RWPE2 (cell line): Measurements from ENCODE around the gene USP36.

Source experiments
- ATAC-seq: fragments of 200-7000 bp; cut with Tn5 transposase; 3 replicates; pipeline ENCODE4 v1.9.1; 2021; ENCODE audit warnings: low read depth
- DNase-seq: peaks from one replicate; pipeline ENCODE4 v3.0.0-alpha.2; 2020; ENCODE audit warnings: low spot score
- H3K27ac ChIP-seq: fragments of 450-650 bp; 2 replicates; pipeline ENCODE4 v1.5.1; 2017; ENCODE audit warnings: mild to moderate bottlenecking; ENCODE audit not compliant: poor library complexity, severe bottlenecking
- H3K27me3 ChIP-seq: fragments of 250-450 bp; sonication (Bioruptor Pico); 2 replicates; pipeline ENCODE4 v1.5.1; 2021; ENCODE audit warnings: mild to moderate bottlenecking, moderate library complexity; ENCODE audit not compliant: insufficient read depth, poor library complexity, severe bottlenecking
- H3K36me3 ChIP-seq: fragments of 250-450 bp; sonication (Bioruptor Pico); 2 replicates; pipeline ENCODE4 v1.5.1; 2020; ENCODE audit warnings: low read depth, mild to moderate bottlenecking, moderate library complexity
- H3K4me1 ChIP-seq: fragments of 250-450 bp; sonication (Bioruptor Pico); 2 replicates; pipeline ENCODE4 v1.5.1; 2021; ENCODE audit warnings: mild to moderate bottlenecking, moderate library complexity; ENCODE audit not compliant: insufficient read depth, poor library complexity, severe bottlenecking
- H3K4me3 ChIP-seq: fragments of 250-450 bp; sonication (Bioruptor Pico); 2 replicates; pipeline ENCODE4 v1.5.1; 2021; ENCODE audit warnings: mild to moderate bottlenecking, moderate library complexity; ENCODE audit not compliant: severe bottlenecking
- H3K9me3 ChIP-seq: fragments of 250-450 bp; sonication (Bioruptor Pico); 2 replicates; pipeline ENCODE4 v1.5.1; 2021; ENCODE audit warnings: mild to moderate bottlenecking, moderate library complexity; ENCODE audit not compliant: severe bottlenecking
- TF ChIP-seq, protein P1 (sequence below): fragments of 450-650 bp; IDR thresholded peaks from one replicate; pipeline ENCODE4 v1.5.1; 2017; ENCODE audit warnings: mild to moderate bottlenecking, moderate library complexity; ENCODE audit not compliant: poor library complexity, severe bottlenecking

The USP36 gene

DNA sequence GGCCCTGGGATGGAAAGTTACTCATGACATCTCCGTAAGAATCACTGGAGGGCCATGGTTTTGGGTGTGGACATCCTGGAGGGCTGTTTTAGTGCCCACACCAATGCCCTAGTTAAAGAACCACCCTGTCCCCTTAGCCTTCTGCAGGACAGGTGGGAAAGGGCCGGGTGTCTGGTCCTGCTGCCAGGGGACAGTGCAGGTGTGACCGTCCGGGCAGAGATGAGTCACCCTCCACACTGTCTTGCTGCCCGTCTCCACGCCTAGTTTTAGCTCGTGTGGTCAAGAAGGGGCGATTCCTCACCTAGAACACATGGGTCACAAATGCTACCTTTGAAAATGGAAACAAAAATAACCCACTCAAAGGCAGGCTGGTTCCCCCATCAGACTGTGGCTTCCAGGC lies 45.3 kb upstream of the USP36 start:
- H3K4me1 ChIP-seq, result peaks cover 32% of the 10 kb centered on the region
- no peak for ATAC-seq
- H3K4me3 ChIP-seq, result no peak overlapping the region
- no peaks in the 10 kb centered on the region for H3K9me3 ChIP-seq
- no peak overlapping the region for H3K27ac ChIP-seq
- no peak for DNase-seq
- TF ChIP-seq, protein P1, sequence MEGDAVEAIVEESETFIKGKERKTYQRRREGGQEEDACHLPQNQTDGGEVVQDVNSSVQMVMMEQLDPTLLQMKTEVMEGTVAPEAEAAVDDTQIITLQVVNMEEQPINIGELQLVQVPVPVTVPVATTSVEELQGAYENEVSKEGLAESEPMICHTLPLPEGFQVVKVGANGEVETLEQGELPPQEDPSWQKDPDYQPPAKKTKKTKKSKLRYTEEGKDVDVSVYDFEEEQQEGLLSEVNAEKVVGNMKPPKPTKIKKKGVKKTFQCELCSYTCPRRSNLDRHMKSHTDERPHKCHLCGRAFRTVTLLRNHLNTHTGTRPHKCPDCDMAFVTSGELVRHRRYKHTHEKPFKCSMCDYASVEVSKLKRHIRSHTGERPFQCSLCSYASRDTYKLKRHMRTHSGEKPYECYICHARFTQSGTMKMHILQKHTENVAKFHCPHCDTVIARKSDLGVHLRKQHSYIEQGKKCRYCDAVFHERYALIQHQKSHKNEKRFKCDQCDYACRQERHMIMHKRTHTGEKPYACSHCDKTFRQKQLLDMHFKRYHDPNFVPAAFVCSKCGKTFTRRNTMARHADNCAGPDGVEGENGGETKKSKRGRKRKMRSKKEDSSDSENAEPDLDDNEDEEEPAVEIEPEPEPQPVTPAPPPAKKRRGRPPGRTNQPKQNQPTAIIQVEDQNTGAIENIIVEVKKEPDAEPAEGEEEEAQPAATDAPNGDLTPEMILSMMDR, result no peak
- no peaks in the 10 kb centered on the region for H3K27me3 ChIP-seq
- no peaks in the 10 kb centered on the region for H3K36me3 ChIP-seq

DNA sequence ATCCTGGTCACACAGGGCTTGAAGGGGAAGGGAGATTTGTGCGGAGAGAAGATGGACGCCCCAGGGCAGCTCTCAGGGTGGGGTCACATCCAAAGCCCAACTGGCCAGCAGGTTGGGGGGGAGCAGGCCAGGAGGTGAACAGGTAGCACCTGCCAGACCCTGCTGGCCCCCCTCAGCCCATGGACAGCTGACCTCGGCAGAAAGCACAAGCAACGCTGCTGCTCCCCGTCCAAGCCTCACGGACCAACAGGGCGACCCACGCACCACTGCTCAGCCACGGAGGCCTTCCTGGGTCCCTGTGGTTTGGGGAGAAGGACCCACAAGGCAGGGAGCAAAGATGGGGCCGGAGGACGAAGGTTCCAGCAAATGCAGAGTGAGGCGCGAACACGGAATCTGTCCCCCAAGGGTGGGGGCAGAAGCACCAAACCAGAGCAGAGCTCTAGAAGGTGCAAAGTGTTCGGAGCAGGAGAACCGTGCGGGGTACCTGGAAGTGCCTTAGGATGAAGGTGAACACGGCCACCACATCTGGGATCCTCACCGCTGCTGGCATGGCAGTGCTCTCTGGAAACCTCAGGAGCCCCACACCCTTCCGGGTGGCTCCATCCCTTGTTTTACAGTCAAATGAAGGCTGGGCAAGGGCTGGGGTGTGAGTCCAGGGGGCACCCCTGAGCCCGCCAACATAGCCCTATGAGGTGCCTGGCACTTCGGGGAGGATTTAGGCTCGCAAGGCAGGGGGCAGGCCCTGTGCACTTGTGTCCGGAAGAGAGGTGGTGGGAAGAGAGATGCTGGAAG lies 44.5 kb upstream of the USP36 start:
- Histone ChIP-seq H3K36me3 (no peaks in the 10 kb centered on the region), H3K27ac (peak overlapping the region; percentile 89), H3K9me3 (no peaks in the 10 kb centered on the region), H3K27me3 (no peaks in the 10 kb centered on the region), H3K4me3 (no peak overlapping the region), H3K4me1 (peaks cover 32% of the 10 kb centered on the region)
- ATAC-seq (no peak), DNase-seq (no peak)
- TF ChIP-seq, protein P1, result no peak

DNA sequence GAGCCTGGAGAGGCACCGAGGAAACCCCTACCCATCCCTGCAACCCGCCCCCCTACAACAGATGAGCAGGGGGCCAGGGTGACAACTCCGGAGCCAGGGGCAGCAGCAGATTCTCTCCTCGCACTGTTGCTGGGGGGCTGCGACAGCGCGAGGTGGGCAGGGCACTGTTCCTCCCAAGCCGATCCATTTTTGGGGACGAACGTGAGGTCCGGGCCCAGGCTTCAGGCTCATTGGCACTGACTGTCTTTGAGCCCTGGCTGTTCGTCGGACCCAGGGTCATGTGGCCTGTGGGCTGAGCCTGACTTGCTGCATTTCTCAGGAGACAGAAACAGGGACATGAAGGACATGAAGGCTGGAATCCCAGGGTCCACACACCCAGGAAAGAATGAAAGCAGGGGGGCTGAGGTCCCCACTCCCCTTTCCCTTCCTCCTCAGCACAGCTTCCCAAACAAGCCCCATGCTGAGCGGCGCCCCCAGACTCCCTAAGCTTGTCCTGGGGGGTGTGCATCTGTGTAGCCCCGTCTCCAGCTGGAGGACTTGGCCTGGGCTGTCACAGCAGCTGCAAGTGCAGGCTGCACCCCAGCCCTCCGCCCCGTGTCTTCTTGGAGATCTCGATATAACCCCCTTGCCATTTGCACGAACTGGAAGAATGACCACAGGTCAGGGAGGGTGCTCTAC lies 43.7 kb upstream of the USP36 start:
- DNase-seq (no peak), ATAC-seq (no peak)
- Histone ChIP-seq H3K36me3 (no peaks in the 10 kb centered on the region), H3K9me3 (no peaks in the 10 kb centered on the region), H3K27me3 (no peaks in the 10 kb centered on the region), H3K4me3 (no peak overlapping the region), H3K4me1 (peaks cover 32% of the 10 kb centered on the region), H3K27ac (peak overlapping the region; percentile 89)
- TF ChIP-seq, protein P1, result no peak

DNA sequence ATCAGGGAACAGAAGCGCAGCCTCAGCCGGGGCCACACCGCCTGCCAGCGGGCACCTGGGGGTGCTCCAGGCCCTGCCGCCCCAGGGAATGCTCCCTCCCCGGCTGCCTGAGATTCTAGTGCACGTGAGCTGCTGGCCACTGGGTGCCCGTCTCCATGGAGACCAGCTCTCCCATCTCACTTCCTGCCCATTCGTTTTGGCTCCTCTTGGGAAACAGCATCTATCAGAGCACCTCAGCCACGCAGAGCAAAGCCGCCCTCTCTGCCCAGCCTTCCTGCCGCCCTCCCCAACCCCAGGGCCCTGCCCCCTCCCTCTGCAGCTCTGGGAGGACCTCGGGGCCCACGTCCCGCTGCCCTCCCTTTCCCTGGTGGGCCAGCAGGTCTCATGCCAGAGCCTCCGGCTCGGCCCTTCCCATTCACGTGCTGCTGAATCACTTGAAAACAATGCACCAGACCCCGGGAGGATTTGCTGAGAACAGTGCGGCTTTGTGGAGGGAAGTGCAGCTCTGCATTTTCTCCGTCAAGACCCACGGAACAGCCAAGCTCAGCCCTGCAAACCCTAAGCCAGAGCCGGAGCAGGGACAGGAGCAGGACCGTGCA lies 43.0 kb upstream of the USP36 start:
- Histone ChIP-seq H3K27ac (peak overlapping the region; percentile 89), H3K36me3 (no peaks in the 10 kb centered on the region), H3K27me3 (no peaks in the 10 kb centered on the region), H3K9me3 (no peaks in the 10 kb centered on the region), H3K4me3 (no peak overlapping the region), H3K4me1 (peaks cover 32% of the 10 kb centered on the region)
- TF ChIP-seq, protein P1, result peak; percentile 20
- DNase-seq (peak; percentile 85), ATAC-seq (peak; percentile 76)
